HG03439 (cell line): ENCODE results near the gene GAPDHS.

Source experiments
- ATAC-seq: cut with Tn5 transposase; IDR thresholded peaks from one replicate; pipeline ENCODE4 v1.9.1; 2021; ENCODE audit warnings: mild to moderate bottlenecking, moderate library complexity; ENCODE audit not compliant: unreplicated experiment

The GAPDHS gene

GRCh38 chr19:35509861-35510625 lies 23.2 kb upstream of the GAPDHS start:
- no peak for ATAC-seq

GRCh38 chr19:35510626-35510964 lies 22.7 kb upstream of the GAPDHS start:
- ATAC-seq: no peak

- no peak for ATAC-seq
Observed at GRCh38 chr19:35511337-35511736, 21.9 kb upstream of the GAPDHS start.

GRCh38 chr19:35512831-35513627 lies 20.2 kb upstream of the GAPDHS start:
- no peak for ATAC-seq

GRCh38 chr19:35513628-35514281 lies 19.5 kb upstream of the GAPDHS start, which contains the start of gene DMKN:
Gene DMKN, minus strand, starts transcription at chr19:35513649. Its CDS starts 174 bp downstream, at chr19:35513475.
- no peak for ATAC-seq

- no peak for ATAC-seq
Observed at GRCh38 chr19:35514282-35514809, 18.9 kb upstream of the GAPDHS start.

- no peak for ATAC-seq
Observed at GRCh38 chr19:35516310-35516709, 16.9 kb upstream of the GAPDHS start.

- no peak for ATAC-seq
Observed at GRCh38 chr19:35517342-35517741, 15.9 kb upstream of the GAPDHS start.

- no peak for ATAC-seq
Observed at GRCh38 chr19:35518313-35518712, 14.9 kb upstream of the GAPDHS start.

GRCh38 chr19:35519291-35519690 lies 14.0 kb upstream of the GAPDHS start:
- no peak for ATAC-seq

- no peak for ATAC-seq
Observed at GRCh38 chr19:35521124-35521743, 12.0 kb upstream of the GAPDHS start.

GRCh38 chr19:35522745-35523327 lies 10.4 kb upstream of the GAPDHS start:
- ATAC-seq: no peak

GRCh38 chr19:35524181-35524837 lies 8.9 kb upstream of the GAPDHS start:
- ATAC-seq: no peak

GRCh38 chr19:35525873-35526272 lies 7.4 kb upstream of the GAPDHS start:
- ATAC-seq: no peak

GRCh38 chr19:35528218-35529038 lies 4.8 kb upstream of the GAPDHS start, which contains the start of gene SBSN:
Gene SBSN, minus strand, starts transcription at chr19:35528311. Its CDS starts 30 bp downstream, at chr19:35528281.
- ATAC-seq: no peak

GRCh38 chr19:35529241-35530218 lies 3.7 kb upstream of the GAPDHS start:
- no peak for ATAC-seq

GRCh38 chr19:35531291-35531690 lies 2.0 kb upstream of the GAPDHS start:
- no peak for ATAC-seq

GRCh38 chr19:35533822-35534392 lies 651 bp downstream of the GAPDHS start:
- ATAC-seq: no peak
